Activated CD8-positive, alpha-beta memory T cell treated with anti-CD3 and anti-CD28 coated beads for 24 hours (primary cell): ENCODE data around the gene GOLPH3.

Experiments
- DNase-seq: peaks from one replicate; pipeline ENCODE4 v3.0.0-alpha.2; 2020

Gene GOLPH3

GRCh38 chr5:32170303-32171151 lies 3.6 kb downstream of the GOLPH3 start:
- no peak for DNase-seq

GRCh38 chr5:32168460-32169033 lies 5.6 kb downstream of the GOLPH3 start:
- DNase-seq: peak; percentile 19

GRCh38 chr5:32165597-32165996 lies 8.5 kb downstream of the GOLPH3 start:
- DNase-seq: no peak

GRCh38 chr5:32163785-32164184 lies 10.3 kb downstream of the GOLPH3 start:
- no peak for DNase-seq

- DNase-seq: no peak
Observed at GRCh38 chr5:32163053-32163452, 11.1 kb downstream of the GOLPH3 start.

- DNase-seq: no peak
Observed at GRCh38 chr5:32160228-32160627, 13.9 kb downstream of the GOLPH3 start.

GRCh38 chr5:32159328-32160072 lies 14.6 kb downstream of the GOLPH3 start:
- DNase-seq: no peak

- no peak for DNase-seq
Observed at GRCh38 chr5:32158679-32158975, 15.5 kb downstream of the GOLPH3 start.

GRCh38 chr5:32157078-32157477 lies 17.0 kb downstream of the GOLPH3 start:
- no peak for DNase-seq

- DNase-seq: no peak
Observed at GRCh38 chr5:32156635-32157034, 17.5 kb downstream of the GOLPH3 start.

GRCh38 chr5:32155211-32155610 lies 18.9 kb downstream of the GOLPH3 start:
- no peak for DNase-seq

GRCh38 chr5:32153723-32154122 lies 20.4 kb downstream of the GOLPH3 start:
- no peak for DNase-seq

GRCh38 chr5:32151198-32151597 lies 22.9 kb downstream of the GOLPH3 start:
- DNase-seq: no peak

- DNase-seq: no peak
Observed at GRCh38 chr5:32150366-32150765, 23.8 kb downstream of the GOLPH3 start.

- no peak for DNase-seq
Observed at GRCh38 chr5:32147959-32148358, 26.2 kb downstream of the GOLPH3 start.

GRCh38 chr5:32147236-32147635 lies 26.9 kb downstream of the GOLPH3 start:
- DNase-seq: no peak

- DNase-seq: no peak
Observed at GRCh38 chr5:32145378-32145777, 28.7 kb downstream of the GOLPH3 start.

- DNase-seq: no peak
Observed at GRCh38 chr5:32144378-32145207, 29.5 kb downstream of the GOLPH3 start.

- DNase-seq: no peak
Observed at GRCh38 chr5:32143617-32144377, 30.3 kb downstream of the GOLPH3 start.

- DNase-seq: peak; percentile 73
Observed at GRCh38 chr5:32138839-32139493, 35.2 kb downstream of the GOLPH3 start.

- DNase-seq: no peak
Observed at GRCh38 chr5:32136342-32136741, 37.8 kb downstream of the GOLPH3 start.

GRCh38 chr5:32135086-32135485 lies 39.0 kb downstream of the GOLPH3 start:
- DNase-seq: no peak
